GM19468 (cell line): ENCODE measurements around the gene PLEKHD1.

Source experiments
- ATAC-seq: cut with Tn5 transposase; IDR thresholded peaks from one replicate; pipeline ENCODE4 v1.9.1; 2021; ENCODE audit warnings: mild to moderate bottlenecking, moderate library complexity, moderate number of reproducible peaks; ENCODE audit not compliant: unreplicated experiment; ENCODE audit errors: extremely low read depth

The PLEKHD1 gene

DNA sequence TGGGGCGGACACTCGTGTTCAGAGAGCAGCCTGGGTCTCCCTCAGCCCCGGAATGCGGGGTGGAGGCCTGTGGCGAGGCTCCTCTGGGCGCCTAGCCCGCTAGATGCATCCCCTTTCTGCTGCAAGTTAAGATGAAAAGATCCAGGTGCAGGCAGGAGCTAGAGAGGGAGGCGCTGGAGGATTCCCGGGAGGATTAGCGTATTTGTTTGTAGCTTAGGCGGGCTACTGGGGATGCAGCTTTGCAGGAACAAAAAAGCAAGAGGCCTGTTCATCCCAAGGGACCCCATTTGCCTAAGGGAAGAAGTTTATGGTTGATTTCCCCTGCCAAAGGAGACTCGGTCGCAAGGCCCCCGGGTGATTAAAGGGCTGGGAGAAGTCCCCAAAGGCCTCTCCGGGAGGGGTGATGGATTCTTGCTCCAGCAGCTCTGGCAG is 89.3 kb downstream of the PLEKHD1 start:
- ATAC-seq: no peak

DNA sequence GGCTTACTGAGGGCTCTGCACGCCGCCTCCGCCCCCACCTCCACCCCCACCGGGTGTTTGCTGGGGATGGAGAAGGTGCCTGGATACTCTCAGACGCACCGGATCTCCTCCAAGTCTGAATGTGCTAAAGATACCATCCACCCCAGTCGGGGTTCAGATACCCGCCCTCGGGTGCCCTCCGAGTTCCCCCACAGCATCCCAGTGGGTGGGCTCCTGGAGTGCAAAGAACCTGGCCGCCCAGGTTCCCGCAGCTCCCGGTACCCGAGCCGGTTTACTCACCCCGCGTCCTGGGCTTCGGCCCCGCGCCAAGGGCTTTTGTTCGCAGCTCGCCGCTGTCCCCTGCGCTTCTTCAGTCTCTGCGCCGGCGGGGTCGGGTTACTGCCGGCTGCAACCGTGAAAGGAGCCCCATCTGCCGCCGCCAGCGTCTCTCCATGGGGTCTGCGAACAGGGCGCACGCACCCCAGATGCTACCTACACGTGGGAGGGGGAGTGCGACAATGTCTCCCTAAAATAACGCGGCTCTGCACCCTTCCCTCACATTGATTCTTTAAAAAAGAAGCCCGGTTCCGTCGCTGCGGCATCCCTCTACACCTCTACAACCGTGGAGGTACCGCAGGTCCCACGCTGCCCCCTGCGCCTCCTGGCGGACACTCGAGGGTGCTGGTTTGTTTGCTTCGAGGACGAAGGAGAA is 89.9 kb downstream of the PLEKHD1 start, which contains the start of gene CCDC177:
CCDC177 (minus strand) TSS at position 609 of the 691 bp plus-strand sequence. CDS start 1,249 bp downstream, outside the sequence.
- no peak for ATAC-seq

- ATAC-seq: no peak
These were observed 90.4 kb downstream of the PLEKHD1 start for GRCh38 chr14:69574954-69575295.

- no peak for ATAC-seq
These were observed 94.9 kb downstream of the PLEKHD1 start for GRCh38 chr14:69579476-69579875.

DNA sequence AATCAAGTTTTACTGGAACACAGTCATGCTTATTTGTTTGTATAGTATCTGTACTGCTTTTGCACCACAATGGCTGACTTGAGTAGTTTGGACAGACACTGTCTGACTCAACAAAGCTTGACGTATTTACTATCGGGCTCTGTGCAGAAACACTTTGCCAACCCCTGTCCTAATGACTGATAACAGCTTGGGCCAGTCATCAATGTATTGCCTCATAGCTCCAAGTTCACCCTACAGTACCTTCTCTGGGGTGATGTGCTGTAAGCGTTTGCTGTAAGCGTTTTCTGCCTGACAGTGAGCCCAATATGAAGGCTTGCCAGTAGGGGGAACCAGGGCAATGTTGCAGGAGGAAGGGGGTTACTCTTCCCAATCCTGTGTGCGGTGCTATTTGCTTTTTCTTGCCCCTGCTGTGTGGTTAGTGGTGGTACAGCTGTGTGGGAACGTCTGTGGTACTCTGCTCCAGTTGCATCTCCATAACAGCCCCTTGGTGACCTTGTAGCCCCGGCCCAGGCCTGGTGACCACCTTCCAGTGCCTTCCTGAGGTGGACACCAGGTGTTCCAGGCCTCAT is 95.6 kb downstream of the PLEKHD1 start:
- no peak for ATAC-seq
